SIG-M5 (cell line): ENCODE data around the gene TMEM184A.
"Not testable (repeated sequence)": the region's sequence is repeated elsewhere in the genome, so short reads cannot be mapped to it uniquely, and the experiment has no call there.

Experiments used
- DNase-seq: peaks from one replicate; lab custom pipeline; 2025; lab: John Stamatoyannopoulos, UW

The TMEM184A gene

DNA sequence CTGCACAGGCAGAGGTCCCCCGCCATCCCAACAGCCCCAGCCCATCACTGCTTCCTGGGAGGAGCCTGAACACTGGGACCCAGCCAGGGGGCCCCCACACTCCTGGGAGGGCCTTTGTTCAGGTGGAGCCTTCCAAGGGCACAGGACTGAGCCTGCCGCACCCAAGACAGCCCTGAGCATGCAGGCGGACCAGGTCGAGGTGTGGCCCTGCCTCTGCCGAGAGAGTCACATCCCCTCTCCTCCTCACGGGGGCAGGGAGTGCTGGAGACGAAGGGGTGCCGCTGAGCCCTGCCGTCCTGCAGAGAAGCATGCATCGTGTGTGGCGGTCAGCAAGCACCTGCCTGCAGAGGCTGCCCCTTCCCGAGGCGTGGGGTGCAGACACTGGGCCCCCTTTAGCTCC lies 32.8 kb downstream of the TMEM184A start:
- DNase-seq, result no peak

- no peak for DNase-seq
Measured at GRCh38 chr7:1521456-1521855, 34.5 kb downstream of the TMEM184A start.

DNA sequence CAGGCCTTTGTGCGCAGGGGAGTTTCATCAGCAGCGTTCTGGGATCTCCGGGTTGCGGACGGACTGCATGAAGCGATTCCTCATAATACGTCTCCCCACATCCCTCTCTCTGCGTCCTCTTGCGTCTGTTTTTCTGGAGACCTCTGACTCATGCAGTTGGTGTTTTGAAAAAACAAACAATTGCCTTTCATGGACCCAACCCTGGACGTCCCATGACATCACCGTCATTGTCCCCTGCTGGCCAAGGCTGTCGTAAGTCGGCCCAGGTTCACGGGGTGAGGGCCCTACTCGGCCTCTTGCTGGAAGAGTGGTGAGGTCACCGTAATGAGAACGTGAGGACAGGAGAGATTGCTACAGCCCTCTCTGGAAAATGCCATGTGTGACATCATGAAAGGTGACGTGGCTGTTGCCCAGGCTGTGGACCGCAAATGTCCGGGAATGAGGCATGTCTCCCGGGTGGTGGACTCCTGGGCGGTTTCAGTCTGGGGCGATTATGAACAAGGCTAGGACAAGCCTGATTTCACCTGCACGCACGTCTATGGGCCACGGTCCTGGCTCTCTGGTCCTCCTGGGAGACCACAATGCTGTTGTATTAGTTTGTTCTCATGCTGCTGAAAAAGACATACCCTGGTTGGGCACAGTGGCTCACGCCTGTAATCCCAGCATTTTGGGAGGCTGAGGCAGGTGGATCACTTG lies 35.3 kb downstream of the TMEM184A start:
- no peak for DNase-seq

DNA sequence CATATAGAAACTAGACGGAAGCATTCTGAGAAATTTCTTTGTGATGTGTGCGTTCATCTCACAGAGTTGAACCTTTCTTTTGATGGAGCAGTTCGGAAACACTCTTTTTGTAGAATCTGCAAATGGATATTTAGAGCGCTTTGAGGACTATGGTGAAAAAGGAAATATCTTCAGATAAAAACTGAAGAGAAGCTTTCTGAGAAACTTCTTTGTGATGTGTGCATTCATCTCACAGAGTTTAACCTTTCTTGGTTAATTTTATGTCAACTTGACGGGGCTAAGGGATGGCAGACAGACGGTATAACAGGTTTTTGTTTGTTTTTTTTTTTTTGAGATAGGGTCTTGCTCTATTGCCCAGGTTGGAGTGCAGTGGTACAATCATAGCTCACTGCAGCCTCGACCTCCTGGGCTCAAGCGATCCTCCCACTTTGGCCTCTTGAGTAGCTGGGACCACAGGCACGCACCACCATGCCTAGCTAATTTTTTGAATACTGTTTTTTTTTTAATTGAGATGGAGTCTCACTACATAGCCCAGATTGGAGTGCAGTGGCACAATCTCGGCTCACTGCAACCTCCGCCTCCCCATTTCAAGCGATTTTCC lies 36.6 kb downstream of the TMEM184A start:
- not testable (repeated sequence) for DNase-seq

- DNase-seq, result no peak
Measured at GRCh38 chr7:1516586-1517251, 39.3 kb downstream of the TMEM184A start.

- not testable (repeated sequence) for DNase-seq
Measured at GRCh38 chr7:1515509-1515967, 40.5 kb downstream of the TMEM184A start.

DNA sequence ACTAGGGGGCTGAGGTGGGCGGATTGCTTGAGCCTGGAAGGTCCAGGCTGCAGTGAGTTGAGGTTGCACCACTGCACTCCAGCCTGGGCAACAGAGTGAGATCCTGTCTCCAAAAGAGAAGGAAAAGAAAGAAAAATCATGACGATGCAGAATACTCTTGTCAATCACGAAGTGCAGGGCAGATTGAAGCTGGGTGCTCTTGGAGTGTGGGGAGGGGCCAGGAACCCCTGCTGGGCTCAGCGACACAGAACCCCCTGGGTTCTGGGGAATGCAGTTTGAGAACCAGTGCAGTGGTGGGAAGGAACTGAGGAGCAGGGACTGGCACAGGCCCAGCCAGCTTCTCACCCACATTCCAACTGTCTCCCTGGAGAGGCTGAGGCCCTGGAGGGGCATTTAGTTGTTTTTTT lies 41.0 kb downstream of the TMEM184A start:
- no peak for DNase-seq

GRCh38 chr7:1514407-1514806 lies 41.6 kb downstream of the TMEM184A start:
- DNase-seq, result no peak

- no peak for DNase-seq
Measured at GRCh38 chr7:1513657-1514095, 42.3 kb downstream of the TMEM184A start.

- DNase-seq, result no peak
Measured at GRCh38 chr7:1512781-1513656, 43.0 kb downstream of the TMEM184A start.

- DNase-seq, result no peak
Measured at GRCh38 chr7:1511444-1512422, 44.3 kb downstream of the TMEM184A start.

- DNase-seq, result no peak
Measured at GRCh38 chr7:1510780-1511154, 45.2 kb downstream of the TMEM184A start.

GRCh38 chr7:1509226-1509625 lies 46.8 kb downstream of the TMEM184A start:
- DNase-seq, result no peak

GRCh38 chr7:1508277-1508758 lies 47.7 kb downstream of the TMEM184A start:
- DNase-seq, result no peak

DNA sequence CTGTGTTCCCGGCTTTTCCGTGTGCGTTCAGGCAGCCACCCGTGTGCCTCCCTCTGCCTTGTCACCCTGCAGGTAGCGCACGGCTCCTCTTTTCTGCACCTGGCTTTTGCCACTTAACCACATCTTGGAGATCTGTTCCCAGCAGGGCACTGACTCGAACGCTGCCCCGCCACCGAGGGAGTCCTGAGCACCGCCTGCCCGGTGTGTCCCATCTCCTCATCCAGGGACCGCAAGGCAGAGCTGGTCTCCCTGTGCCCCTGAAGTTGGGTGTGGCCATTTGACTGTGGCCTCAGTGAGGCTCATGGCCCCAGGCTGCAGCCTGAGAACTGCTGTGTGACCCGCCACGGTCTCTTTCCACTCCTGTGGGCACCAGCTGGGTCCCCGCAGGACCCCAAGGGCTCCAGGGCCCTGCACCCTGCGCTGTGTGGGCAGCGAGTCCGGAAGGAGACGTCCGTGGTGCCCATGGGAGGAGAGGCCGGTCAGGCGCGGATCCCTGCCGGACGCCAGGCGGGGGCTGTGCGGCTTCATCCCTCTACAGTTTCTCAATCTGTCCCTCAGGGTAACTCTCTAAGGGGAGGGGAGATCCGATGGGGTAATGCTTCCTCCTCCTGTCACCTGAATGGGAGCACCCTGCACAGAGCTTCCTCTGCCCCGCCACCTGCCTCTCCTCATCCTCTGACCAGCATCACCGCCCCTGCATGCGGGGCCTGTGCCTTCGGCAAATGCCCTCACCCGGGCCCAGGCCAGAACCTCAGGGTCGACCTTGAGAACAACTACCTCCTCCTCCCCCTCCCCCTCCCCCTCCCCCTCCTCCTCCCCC lies 50.1 kb downstream of the TMEM184A start:
- DNase-seq, result no peak

DNA sequence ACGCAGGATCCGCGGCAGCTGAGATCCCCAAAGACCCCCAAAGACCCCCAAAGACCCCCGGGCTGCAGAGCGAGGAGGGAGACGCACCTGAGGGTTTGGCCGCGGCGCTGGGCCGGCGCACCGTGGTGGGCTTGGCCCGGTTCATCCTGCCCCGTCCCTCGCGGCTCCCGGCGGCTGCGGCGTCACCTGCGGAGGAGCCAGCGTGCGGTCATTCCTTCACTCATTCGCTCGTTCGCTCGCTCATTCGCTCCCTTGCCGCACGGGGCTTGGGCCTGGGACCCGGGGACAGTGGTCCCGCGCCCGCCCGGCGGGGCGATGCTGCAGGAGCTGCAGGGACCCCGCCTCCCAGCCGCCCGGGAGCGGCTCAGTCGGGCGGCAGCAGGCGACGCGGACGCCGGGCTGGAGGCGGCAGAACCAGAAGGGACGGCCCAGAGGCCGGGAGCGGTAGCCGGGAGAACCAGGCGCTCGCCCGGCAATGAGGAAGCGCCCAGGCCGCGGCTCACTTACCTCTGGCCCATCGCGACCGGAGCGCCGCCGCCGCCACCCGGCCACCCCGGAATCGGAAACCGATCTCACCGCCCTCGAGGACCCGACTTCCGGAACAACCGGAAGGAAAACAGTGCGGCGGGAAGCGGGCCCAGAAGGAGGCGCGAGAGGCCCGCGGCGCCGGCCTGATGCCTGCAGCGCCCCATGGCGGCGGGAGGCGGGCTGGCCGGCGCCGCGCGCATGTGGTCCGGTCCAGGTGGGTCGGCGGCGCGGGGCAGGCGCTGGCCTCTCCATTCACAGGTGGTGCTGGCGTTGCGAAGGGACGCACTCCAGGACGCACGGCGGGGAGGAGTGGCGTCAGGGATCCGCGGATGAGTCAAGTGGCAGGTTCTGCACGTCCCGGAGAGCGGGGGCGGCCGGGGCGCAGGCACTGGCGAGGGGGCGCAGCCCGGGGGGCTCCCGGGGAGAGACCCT lies 51.9 kb downstream of the TMEM184A start, which contains the start of gene INTS1:
Gene INTS1, minus strand, starts transcription at position 574 of the 960 bp plus-strand sequence. Its CDS starts 429 bp downstream, at position 145.
- DNase-seq, result peak; percentile 35

DNA sequence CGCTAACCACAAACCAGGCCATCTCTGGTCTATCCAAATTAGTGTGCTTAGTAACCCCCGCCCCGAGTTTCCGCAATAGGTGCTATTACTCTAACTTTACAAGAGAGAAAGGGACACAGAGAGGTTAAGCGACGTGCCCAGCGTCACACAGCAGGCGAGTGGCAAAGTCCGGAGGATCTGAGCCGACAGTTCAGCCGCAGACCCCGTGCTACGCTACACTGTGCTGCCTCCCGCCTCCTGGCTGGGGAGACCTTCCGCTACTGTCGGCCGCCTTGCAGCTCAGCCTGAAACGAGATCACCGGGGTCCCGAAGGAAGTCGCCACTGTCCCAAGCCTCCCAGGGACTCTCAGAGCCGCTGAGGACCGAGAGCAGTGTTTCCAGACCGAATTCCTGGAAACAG lies 52.6 kb downstream of the TMEM184A start:
- DNase-seq, result no peak

- no peak for DNase-seq
Measured at GRCh38 chr7:1502845-1503244, 53.2 kb downstream of the TMEM184A start.
